Islet of Langerhans (tissue), 1 donor: ENCODE data around the gene QSOX2.
"Not testable (repeated sequence)": the region's sequence is repeated elsewhere in the genome, so short reads cannot be mapped to it uniquely, and the experiment has no call there.

ENCODE experiments used
- FAIRE-seq: peaks from one replicate; lab custom pipeline; 2011; peaks lifted over from hg19 to GRCh38; lab: Jason Lieb, UNC

The QSOX2 gene

DNA sequence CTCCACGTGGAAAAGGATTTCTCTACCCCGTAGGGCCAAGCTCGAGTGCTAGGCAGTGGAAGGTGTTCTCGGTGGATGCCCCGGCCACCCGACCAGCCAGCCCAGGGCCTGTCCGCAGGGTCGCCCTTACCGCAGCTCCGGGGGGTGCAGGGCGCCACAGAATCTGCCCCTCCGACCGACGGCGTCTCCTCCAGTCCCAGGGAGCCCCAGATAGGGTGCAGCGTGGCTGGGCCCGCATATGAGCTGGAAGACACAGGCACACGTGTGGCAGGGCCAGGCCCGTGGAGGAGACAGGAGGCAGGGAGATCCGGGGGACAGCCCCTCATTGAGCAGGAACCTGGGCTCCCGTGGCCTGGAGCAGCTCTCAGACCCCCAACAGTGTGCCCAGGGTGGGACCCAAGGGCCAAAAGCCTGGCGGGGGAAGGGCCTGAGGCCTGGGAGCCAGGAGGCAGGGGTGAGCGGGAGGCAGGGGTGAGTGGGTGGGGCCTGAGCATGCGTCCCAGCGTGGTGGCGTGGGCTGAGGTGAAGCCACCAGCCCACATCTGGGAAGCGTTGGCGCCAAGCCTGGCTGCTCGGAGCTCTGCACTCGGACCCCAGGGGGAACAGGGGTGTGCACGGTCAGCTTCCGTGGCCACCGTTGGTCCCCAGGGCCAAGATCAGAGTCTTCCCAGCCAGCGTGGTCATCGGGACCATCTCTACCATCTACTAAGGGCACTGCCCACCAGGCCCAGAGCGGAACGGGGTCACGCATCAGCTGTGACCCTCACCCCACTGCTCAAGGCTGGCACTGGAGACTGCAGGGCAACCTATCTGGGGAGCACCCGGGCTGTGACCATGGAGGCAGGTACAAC, 36.0 kb upstream of the QSOX2 start:
- FAIRE-seq: no peak

DNA sequence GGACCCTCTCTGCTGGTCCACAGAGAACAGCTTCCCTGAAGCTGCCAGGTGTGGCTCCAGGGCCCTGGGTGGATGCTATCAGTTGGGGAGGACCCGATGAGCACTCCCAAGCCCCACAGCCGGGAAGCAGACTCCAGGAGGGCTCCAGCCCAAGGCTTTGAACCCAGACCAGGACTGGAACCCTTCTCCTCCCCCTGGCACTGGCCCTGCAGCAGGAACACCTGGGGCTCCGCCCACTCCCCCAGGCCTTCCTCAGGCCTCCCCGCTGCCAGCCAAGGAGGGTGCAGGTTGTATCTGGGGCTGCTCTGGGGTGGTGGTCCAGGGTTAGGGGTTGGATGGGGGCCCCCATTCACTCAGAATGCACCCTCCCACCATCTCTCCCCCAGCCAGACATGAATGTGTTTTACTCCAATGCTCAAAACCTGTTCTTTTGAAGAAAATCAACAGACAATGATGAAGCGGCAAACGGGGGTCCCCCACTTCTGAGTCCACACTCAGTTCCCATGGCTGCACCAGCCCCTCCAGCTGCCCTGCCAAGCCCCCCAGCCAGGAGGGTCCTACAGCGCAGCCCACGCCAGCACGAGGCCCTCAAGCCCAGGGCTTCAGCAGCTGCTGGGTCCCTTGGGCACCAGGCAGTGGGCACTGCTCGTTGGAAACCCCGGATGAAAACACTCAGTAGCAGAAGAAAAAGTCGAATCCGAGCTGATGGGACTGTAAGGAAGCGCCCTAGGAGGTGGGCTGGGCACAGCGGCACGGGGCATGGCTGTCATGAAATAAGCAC, 35.1 kb upstream of the QSOX2 start:
- FAIRE-seq: no peak

DNA sequence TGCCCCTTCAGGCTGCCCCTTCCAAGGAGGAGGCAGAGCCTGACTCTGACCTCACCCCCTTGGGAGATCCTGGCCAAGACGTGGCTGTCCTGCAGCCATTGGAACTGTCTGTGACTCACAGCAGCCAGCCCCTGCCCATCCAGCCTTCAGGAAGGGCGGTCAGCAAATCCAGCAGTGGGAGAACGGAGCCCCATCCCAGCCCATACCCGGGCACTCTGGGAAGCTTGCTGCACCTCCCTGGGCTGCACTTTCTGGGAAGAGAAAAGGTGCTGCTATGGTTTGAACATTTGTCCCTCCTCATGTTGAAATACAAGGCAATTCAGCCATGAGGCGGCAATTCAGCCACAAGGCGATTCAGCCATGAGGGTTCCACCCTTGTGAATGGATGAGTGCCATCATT, 33.9 kb upstream of the QSOX2 start:
- no peak for FAIRE-seq

DNA sequence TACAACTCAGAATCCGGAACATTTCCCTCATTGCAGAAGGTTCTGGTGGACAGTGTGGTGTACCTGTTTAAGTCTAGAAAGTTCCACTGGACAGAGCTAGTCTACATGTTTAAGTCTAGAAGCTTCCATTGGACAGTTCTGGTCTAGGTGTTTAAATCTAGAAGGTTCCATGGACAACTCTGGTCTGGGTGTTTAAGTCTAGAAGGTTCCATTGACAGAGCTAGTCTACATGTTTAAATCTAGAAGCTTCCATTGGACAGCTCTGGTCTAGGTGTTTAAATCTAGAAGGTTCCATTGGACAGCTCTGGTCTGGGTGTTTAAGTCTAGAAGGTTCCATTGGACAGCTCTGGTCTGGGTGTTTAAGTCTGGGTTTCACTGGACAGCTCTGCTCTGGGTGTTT, 33.3 kb upstream of the QSOX2 start:
- no peak for FAIRE-seq

DNA sequence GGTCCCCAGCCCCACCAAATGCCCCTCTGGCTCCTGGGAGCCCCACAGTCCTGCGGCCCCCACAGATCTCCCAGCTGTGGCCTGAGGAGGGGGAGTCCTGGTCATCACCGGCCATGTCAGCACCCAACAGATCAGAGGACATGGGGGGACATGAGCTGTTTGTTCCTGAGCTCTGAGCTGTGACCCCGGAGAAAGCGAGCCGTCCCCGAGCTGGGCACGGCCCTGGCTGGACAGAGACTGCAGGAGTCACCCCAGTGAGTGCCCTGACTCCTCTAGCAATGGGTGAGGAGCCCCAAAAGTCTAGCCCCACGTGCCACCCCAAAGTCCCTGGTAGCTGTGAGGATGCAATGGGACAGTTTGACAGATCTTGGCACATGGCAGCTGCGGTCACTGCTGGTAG, 32.6 kb upstream of the QSOX2 start:
- FAIRE-seq: no peak

DNA sequence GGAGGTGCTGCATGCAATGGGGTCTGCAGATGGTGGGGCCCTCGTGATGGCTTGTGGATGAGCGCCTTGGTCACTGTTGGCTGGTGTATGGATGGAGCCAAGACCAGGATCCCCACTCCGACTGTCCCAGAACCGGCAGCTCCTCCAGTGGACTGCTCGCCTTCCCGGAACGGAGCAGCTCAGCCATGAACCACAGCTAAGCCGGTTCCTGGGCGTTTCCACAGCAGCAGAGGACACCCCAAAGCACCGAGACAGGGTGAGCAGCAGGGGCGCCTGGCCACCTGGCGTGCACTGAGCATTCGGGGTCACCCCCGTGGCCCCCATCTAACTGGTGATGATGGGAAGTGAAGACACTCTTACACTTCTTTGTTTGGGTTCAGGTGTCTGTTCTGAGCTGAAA, 32.1 kb upstream of the QSOX2 start:
- FAIRE-seq: no peak

DNA sequence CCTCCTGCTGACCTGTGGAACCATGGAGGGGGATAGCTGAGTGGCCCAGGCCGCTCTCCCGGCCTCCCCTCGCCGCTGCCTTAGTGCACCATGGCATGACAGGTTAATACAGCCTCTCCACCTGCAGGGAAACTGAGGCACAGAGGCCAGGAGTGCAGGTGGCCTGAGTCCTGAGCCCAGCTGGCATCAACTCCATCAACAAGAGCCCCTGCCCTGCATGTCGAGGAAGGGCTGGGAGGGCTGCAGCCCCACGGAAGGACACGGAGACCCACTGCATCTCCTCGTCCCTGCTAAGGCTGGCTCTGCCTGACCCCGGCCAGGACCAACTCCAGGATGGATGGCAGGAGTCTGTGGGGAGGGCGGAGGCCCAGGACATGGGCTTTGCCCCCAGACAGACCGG, 31.1 kb upstream of the QSOX2 start:
- FAIRE-seq: no peak

DNA sequence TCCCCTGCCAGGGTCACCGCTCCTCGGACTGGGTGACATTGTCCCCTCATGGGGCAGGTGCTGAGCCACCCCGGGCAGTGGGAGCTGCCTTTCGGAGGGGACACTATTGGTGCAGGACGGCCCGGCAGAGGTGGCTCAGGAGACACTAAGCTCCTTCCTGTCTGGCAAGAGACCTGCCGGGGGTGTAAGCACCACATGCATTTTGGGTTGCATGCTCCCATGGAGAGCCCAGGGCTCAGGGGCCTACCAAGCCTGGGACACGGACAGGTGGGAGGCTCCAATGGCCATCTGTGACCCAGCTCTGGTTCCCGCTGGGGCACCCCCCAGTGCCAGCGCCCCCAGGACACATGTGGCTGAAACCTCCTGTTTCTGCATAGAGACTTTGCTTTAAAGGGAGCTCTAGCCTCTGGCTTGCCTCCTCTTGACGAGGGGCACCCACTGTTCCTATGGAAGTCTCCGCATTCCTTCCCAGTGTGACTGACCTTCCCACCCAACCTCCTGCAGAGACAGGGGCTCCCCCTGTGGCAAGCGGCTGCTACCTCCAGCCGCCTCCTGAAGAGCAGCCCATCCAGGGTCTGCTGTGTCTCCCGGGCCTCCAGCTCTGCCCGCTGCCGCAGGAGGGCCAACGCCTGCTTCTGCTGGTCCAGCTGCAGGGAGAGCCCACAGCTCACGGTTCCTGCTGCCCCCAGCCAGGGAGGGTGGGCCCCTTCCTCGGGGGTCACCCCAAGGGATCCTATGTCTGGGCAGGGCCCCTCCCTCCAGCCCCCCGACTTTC, 30.2 kb upstream of the QSOX2 start:
- no peak for FAIRE-seq

DNA sequence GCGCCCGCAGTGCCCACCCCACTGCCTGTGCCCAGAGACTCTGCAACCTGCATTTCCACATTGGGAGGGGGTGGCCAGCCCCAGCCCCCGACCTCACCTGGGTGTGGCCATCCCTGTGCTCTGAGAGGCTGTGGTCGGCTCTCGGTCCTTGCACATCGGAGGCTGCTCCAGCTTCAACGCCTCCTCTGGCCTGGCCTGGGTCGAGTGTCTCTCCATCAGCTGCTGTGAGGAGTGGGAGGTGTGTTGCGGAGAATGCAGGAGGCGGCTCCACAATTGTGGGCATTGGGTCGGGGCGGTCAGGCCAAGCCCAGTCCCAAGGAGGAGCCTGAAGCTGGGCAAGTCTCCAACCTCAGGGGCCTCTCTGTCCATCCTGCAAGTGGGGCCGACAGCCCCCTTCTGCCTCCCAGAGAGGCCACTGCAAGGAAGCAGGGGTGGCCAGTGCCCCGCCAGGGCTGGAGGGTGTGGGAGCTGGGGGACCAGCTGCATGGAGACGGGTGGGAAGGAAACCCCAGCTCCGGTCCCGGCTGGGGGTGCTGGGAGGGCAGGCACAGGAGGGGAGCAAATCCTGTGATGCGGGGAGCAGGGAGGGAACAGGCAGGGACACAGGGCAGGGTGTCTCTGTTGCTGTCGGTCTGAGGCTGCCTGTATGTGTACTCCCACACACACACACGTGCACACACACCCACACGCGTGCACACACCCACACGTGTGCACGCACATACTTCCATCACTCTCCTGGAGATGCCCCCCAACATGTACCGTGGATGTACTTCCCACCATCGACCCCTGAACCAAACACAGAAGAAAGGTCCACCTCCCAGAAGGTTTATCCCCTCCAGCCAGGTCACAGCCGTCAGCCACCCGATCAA, 29.4 kb upstream of the QSOX2 start:
- no peak for FAIRE-seq

DNA sequence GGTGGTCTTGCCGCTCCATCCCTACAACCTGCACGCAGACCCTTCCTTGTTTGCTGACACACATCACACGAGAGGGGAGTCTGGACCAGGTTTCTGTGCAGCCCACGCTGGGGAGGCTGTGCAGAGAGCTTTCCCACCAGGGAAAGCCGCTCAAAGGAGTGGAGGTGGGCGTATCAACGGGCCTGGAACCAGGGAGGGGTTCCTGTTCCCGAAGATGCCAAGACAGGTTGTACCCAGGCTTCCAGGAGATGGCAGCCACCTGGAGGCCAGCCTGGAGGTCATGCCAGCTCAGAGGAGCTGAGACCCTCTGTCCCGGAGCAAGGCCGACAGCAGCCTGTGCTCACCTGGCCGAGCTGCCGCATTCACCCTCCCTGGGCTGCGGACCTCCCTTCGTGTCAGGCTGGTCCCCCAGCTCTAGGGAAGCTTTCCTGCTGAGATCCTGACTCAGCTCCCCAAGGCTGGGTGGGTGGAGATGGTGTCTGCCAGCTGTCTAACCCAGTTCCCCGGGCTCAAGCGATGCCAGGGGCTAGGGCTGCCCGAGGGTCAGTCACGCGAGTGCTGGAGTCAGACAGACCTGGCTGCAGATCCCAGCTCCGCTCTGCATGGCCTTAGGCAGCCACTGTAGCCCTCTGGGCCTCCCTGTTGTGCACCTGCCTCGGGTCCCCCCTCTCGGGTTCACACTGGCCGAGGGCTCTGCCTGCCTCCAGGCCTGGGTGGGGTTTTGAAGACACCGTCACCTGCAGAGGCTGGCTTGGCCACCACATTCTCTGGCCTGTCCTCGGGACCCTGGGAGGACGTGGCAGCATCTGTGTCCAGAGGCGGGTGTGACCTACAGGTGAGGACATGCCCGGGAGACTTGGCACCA, 28.5 kb upstream of the QSOX2 start:
- FAIRE-seq: no peak

DNA sequence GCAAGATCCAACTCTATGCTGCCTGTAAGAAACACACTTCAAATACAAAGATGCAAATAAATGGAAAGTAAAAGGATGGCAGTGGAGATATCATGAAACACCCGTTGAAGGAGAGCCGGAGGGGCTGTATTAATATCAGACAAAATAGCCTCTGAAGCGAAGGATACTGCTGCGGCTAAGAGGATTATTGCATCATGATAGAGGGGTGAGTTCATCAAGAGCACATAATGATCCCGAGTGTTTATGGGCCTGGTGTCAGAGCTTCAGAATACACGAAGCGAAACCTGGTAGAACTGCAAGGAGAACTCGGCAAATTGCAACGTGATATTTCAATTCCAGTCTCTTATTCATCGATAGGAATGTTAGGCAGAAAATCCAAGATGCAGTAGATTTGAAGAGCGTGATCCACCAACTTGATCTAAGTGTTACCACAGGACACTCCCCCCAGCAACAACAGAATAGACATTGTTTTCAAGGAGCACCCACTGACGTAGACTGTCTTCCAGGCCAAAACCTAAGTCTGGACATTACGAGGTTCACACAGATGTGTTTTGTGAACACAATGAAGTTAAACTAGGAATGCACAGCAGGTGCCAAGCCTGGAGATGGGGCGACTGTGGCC, 27.7 kb upstream of the QSOX2 start:
- no peak for FAIRE-seq

DNA sequence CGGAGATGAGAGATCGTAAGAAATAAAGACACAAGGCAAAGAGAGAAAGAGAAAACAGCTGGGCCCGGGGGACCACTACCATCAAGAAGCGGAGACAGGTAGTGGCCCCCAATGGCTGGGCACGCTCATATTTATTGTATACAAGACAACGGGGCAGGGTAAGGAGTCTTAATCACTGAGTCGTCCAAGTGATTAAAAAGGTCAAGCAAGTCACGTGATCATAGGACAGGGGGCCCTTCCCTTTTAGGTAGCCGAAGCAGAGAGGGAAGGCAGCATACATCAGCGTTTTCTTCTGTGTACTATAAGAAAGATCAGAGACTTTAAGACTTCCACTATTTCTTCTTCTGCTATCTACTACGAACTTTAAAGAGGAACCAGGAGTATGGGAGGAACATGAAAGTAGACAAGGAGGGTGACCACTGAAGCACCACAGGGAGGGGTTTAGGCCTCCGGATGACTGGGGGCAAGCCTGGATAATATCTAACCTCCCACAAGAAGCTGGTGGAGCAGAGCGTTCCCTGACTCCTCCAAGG, 24.6 kb upstream of the QSOX2 start:
- no peak for FAIRE-seq

DNA sequence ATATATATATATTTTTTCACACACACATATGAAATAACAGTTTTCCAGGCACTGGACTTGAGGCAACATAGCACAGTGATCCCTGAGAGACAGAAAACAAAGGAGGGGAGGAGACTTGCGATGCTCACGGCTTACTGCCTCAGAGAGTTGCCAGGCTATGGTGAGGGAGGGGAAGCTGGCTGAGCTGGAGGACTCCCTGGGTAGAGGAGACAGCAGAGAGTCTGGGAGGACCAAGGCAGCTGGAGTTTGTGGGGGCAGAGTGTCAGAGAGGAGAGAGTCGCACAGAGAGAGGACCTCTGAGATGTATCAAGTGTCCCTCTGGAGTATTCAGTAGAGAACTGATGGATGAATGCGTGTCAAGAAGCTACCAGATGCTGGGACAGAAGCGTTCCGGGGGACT, 23.1 kb upstream of the QSOX2 start:
- no peak for FAIRE-seq

DNA sequence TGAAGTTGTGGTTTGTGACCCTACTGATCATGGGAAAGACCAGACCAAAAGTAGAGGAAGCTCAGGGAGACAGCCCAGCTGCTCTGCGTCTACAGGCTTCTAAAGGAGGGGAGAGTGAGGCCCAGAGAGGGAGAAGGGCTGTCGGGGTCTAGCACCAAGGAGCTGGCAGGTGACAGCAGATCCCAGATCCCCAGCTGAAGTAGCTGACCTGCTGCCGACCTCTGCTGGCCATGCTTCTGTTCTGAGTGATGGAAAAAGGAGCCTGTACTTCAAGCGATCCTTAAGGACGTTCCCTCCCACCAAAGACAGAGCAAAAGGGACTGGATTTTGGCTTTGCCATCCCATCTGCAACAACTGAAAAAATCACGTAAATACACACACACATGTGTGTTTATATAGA, 22.7 kb upstream of the QSOX2 start:
- FAIRE-seq: no peak

DNA sequence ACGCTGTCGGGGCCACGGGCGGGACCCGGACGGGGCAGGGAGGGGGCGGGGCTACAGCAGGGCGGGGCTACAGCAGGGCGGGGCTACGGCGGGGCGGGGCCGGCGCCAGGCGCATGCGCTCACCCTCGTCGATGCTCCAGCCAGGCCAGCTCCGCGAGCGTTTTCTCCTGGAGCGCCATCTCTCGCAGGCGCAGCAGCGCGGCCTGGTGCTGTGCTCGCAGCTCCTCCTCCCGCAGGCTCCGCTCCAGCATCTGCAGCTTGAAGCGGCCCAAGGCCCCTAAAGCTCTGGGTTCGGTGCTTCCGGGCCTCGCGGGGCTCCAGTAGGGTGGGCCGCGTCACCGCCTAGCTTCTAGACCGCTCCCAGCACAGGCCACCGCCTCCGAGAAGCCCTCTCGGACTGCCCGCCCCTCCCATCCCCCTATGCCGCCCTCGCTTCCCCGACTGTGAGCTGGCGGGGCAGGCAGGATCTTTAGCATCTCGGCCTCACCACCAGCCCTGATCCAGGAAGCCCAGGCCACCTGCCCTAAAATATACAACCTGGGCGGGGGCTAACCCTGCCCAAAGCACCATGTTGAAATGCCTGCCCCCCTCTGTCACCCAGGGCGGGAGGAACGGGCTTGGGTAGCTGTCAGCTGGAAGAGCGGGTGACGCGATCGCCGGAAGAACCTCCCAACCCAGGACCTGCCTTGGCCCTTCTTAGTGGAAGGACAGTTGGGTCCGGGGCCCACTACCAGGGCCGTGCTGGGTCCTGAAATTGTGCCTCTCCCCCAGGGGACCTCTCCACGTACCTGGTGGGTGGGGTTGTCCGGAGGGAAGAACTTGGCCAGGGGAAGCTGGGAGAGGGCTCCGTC, 21.9 kb upstream of the QSOX2 start:
- no peak for FAIRE-seq

DNA sequence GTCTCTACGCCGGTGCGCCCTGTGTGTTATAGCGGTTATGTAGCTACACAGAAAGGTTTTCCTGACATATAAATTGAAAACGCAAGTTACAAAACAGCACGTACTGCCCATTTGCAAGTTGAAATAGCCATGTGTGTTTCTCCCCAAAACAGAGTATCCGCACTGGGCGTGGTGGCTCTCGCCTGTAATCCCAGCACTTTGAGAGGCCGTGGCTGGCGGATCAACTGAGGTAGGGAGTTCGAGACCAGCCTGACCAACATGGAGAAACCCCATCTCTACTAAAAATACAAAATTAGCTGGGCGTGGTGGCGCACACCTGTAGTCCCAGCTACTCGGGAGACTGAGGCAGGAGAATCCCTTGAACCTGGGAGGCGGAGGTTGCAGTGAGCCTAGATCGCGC, 21.0 kb upstream of the QSOX2 start:
- FAIRE-seq: not testable (repeated sequence)

DNA sequence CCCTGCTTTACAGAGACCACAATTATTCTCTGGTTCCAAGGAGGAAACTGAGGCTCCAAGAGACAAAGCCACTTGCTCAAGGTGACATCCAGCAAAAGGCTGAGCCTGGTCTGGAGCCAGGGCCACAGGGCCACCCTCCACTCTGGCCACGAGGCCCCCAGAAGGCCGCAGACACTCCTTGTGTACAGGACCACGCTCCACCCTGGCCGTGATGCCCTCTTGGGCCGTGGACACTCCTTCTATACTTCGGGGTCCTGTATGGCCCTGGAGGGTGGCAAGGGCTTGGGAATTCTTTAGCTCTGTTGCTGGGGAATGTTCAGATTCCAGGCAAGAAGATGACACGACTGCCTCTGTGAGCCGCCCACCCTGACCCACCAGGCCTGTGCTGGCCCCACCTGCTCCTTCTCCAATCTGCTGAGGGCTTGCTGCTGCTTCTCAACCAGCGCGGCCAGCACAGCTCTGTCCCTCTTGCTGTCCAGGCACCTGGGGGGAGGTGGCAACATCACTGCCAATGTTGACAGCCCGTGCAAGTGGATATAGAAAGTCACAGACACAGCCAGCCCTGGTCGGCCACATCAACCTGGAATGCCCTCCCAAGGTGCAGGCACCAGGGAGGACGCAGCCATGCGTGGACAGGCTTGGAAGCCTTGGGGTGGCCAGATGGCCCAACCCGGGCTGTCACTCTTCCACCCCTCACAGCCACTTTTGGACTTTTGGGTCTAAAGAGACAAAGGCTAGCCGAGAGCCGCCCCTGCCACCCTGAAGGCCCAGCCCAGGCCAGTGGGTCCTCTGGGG, 20.1 kb upstream of the QSOX2 start:
- no peak for FAIRE-seq
